ENCODE measurements around the gene NPTX1.

DNA sequence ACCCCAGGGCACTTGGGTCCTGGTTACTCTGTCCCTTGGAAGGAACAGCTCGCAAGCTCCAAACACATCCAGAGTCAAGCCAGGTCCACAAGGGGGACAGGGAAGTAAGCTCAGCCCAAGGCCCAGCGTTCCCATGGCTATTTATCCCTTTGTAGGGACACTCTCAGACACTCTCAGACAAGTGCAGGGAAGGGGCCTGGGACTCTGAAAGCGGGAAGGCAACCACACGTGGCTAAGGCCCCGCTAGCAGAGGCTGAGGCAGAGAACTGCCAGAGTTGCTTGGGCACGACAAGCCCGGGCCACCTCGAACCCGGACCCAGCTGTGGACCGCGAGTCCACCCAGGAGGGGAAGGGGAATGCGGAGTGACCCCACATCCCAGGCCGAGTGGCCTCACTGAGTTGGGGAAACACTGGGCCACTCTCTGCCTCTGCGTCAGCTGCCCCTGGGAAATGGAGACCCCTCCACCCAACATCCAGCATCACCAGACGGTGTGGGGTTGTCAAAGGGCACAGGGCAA is 10.2 kb downstream of the NPTX1 start:
- TF ChIP-seq POLR2A (IDR thresholded peaks at IDR 0.05; ENCODE audit: low read depth, low read length): no peak
- TF ChIP-seq TAF1 (IDR thresholded peaks at IDR 0.05; ENCODE audit: low read depth, low read length): no peak
- TF ChIP-seq POLR2AphosphoS5 (IDR thresholded peaks at IDR 0.05; ENCODE audit: low read depth, low read length): no peak

All from GM12891 (cell line).